GM19463 (cell line): ENCODE data around the gene PODXL2.
"Not testable (repeated sequence)": the region's sequence is repeated elsewhere in the genome, so short reads cannot be mapped to it uniquely, and the experiment has no call there.

Experiments
- ATAC-seq: cut with Tn5 transposase; IDR thresholded peaks from one replicate; pipeline ENCODE4 v1.9.1; 2021; ENCODE audit warnings: mild to moderate bottlenecking, moderate library complexity; ENCODE audit not compliant: unreplicated experiment

Gene PODXL2

GRCh38 chr3:127605547-127605946 is 23.4 kb upstream of the PODXL2 start:
- not testable (repeated sequence) for ATAC-seq

GRCh38 chr3:127606086-127606805 is 22.7 kb upstream of the PODXL2 start:
- no peak for ATAC-seq

- ATAC-seq: no peak
Measured at GRCh38 chr3:127606981-127607595, 21.9 kb upstream of the PODXL2 start.

GRCh38 chr3:127607675-127608361 is 21.2 kb upstream of the PODXL2 start:
- no peak for ATAC-seq

- ATAC-seq: no peak
Measured at GRCh38 chr3:127608362-127608718, 20.6 kb upstream of the PODXL2 start.

GRCh38 chr3:127610105-127610504 is 18.9 kb upstream of the PODXL2 start:
- ATAC-seq: no peak

- ATAC-seq: no peak
Measured at GRCh38 chr3:127611251-127611650, 17.7 kb upstream of the PODXL2 start.

GRCh38 chr3:127612966-127613365 is 16.0 kb upstream of the PODXL2 start:
- no peak for ATAC-seq

- no peak for ATAC-seq
Measured at GRCh38 chr3:127613406-127613805, 15.6 kb upstream of the PODXL2 start.

- no peak for ATAC-seq
Measured at GRCh38 chr3:127614928-127615589, 13.9 kb upstream of the PODXL2 start.

GRCh38 chr3:127615631-127616305 is 13.2 kb upstream of the PODXL2 start:
- ATAC-seq: no peak

GRCh38 chr3:127616836-127617605 is 12.0 kb upstream of the PODXL2 start:
- ATAC-seq: no peak

GRCh38 chr3:127618891-127619290 is 10.1 kb upstream of the PODXL2 start:
- no peak for ATAC-seq

GRCh38 chr3:127620637-127621375 is 8.2 kb upstream of the PODXL2 start:
- no peak for ATAC-seq

- ATAC-seq: no peak
Measured at GRCh38 chr3:127622031-127622430, 7.0 kb upstream of the PODXL2 start.

- no peak for ATAC-seq
Measured at GRCh38 chr3:127622772-127623576, 6.0 kb upstream of the PODXL2 start.

- ATAC-seq: no peak
Measured at GRCh38 chr3:127624063-127624462, 4.9 kb upstream of the PODXL2 start.

GRCh38 chr3:127625821-127626220 is 3.2 kb upstream of the PODXL2 start:
- ATAC-seq: no peak

- ATAC-seq: no peak
Measured at GRCh38 chr3:127628426-127628787, 578 bp upstream of the PODXL2 start.
